ENCODE results near the gene RNF220.
"Not testable (repeated sequence)": the region's sequence is repeated elsewhere in the genome, so short reads cannot be mapped to it uniquely, and the experiment has no call there.

RNF220 gene

DNA sequence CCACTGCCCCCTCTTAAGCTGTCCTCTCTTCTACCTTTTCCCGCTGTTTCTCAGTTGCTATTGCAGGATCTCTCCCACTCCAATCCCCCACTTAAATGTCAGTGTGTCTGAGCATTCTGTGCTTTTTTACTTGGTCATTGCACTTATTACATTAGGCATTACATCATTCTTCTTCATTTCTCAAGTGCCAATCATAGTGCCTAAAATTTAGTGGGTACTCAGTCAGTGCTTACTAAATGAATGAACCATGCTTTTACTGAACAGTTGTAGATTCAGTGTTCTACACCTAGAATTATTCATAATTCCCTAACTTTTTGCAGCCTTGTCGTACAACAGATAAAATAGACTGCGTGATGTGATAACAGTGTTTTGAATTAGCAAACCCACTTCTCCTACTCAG lies 288.8 kb downstream of the RNF220 start:
- Histone ChIP-seq H3K4me3 (ENCODE audit: extremely low read depth, insufficient read depth, low read length, poor library complexity, severe bottlenecking) (no peak overlapping the region), H3K9me3 (ENCODE audit: control insufficient read depth, low read length) (no peaks in the 10 kb centered on the region), H3K4me1 (ENCODE audit: control insufficient read depth, insufficient read depth, low read length, poor library complexity, severe bottlenecking) (no peaks in the 10 kb centered on the region), H3K27ac (ENCODE audit: low read depth, low read length, severe bottlenecking) (no peak overlapping the region), H3K36me3 (ENCODE audit: control insufficient read depth, insufficient read depth, low read length) (no peaks in the 10 kb centered on the region)
- WGBS, 2 experiments (ENCODE audit: insufficient coverage in 2 of 2), result 100% methylated on average over 1 to 3 of the region's 3 CpGs

DNA sequence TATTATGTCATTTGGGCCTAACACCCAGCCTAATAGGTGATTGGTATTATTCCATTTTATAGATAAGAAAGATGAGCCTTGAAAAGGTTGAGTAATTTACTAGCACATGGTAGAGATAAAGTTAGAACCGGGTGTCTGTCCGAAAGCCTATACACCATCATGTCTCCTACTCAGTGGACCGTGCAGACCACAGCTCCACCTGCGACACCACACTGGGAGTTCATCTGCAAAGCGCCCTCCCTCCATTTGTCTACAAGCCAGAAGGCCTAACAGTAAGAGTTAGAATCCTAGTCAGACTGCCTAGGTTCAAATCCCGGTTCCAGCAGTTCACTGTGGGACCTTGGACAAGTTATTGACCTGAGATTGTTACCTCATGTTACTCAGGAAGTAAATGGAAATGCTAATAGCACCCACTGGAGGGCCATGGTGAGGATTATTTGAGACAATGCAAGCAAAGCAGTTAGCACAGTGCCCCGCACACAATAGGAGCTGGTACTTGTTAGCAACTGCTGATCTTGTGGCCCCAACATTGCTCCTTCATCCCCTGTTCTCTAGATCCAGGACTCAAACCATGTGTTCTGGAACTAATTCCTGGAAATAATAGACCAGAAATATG lies 289.9 kb downstream of the RNF220 start:
- Histone ChIP-seq H3K4me1 (ENCODE audit: control insufficient read depth, insufficient read depth, low read length, poor library complexity, severe bottlenecking) (no peaks in the 10 kb centered on the region), H3K36me3 (ENCODE audit: control insufficient read depth, insufficient read depth, low read length) (no peaks in the 10 kb centered on the region), H3K4me3 (ENCODE audit: extremely low read depth, insufficient read depth, low read length, poor library complexity, severe bottlenecking) (no peak overlapping the region), H3K9me3 (ENCODE audit: control insufficient read depth, low read length) (no peaks in the 10 kb centered on the region), H3K27ac (ENCODE audit: low read depth, low read length, severe bottlenecking) (no peak overlapping the region)
- 93 to 99% methylated on average over 2 to 7 of the region's 7 CpGs for WGBS, 2 experiments (ENCODE audit: insufficient coverage in 2 of 2)

DNA sequence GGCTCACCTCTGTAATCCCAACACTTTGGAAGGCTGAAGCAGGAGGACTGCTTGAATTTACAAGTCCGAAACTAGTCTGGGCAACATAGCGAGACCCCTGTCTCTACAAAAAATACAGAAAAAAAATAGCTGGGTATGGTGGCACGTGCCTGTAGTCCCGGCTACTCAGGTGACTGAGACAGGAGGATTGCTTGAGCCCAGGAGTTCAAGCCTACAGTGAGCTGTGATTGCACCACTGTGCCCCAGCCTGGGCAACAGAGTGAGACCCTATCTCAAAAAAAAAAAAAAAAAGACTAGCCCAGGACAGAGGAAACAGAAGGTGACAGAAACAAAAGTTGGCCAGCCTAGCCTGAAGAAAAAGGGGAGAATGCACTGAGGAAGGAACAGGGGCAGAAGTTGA lies 290.6 kb downstream of the RNF220 start:
- Histone ChIP-seq H3K36me3 (ENCODE audit: control insufficient read depth, insufficient read depth, low read length) (no peaks in the 10 kb centered on the region), H3K4me3 (ENCODE audit: extremely low read depth, insufficient read depth, low read length, poor library complexity, severe bottlenecking) (no peak overlapping the region), H3K9me3 (ENCODE audit: control insufficient read depth, low read length) (no peaks in the 10 kb centered on the region), H3K4me1 (ENCODE audit: control insufficient read depth, insufficient read depth, low read length, poor library complexity, severe bottlenecking) (no peaks in the 10 kb centered on the region), H3K27ac (ENCODE audit: low read depth, low read length, severe bottlenecking) (no peak overlapping the region)
- 92 to 93% methylated on average over 2 to 4 of the region's 4 CpGs for WGBS, 2 experiments (ENCODE audit: insufficient coverage in 2 of 2)

DNA sequence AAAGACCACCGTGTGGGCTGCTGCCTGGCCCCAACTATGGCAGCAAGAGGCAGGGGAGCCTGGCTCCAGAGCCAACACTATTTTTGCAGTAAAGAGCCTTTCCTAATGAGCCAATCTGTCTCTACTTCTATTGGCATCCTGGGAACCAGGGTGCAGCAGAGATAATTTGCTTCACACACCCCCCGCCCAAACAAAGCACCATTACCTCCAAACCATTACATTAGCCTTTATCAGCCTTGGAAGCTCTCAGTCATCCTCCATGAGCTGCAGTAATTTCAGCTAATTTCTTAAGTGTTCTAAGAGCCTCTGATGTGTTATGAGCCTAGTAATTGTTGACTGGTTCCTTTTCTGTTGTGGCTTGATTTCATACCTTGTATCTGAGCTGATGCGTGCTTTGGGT lies 291.0 kb downstream of the RNF220 start:
- Histone ChIP-seq H3K36me3 (ENCODE audit: control insufficient read depth, insufficient read depth, low read length) (no peaks in the 10 kb centered on the region), H3K27ac (ENCODE audit: low read depth, low read length, severe bottlenecking) (no peak overlapping the region), H3K4me3 (ENCODE audit: extremely low read depth, insufficient read depth, low read length, poor library complexity, severe bottlenecking) (no peak overlapping the region), H3K4me1 (ENCODE audit: control insufficient read depth, insufficient read depth, low read length, poor library complexity, severe bottlenecking) (no peaks in the 10 kb centered on the region), H3K9me3 (ENCODE audit: control insufficient read depth, low read length) (no peaks in the 10 kb centered on the region)
- 89 to 92% methylated on average over 2 of the region's 3 CpGs for WGBS, 2 experiments (ENCODE audit: insufficient coverage in 2 of 2)

DNA sequence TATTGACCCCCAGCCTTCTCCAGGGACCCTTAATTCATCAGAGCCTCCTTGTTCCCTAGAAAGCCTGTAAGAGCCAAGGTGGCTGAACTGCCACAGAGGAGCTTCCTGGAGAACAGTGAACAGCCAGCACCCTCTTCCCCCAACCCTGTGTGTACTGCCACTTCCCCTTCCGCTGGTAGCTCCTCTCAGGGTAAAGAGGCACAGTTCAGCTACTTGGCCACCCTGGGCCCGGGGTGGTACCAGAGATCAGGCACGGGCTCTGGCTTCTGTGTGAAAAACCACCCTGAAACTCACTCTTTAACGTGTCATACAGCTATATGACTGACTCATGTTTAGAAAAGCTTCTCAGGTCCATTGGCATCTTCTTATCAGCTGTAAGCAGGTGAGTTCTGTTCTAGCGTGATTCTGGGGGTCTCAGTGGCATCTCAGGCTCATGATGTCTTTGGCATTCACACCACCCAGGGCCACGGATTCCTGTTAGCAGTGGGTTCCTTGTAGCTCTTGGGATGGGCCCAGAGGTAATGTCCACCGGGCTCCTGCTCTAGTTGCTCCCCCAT lies 291.8 kb downstream of the RNF220 start:
- H3K36me3 ChIP-seq (ENCODE audit: control insufficient read depth, insufficient read depth, low read length), result no peaks in the 10 kb centered on the region
- WGBS, 2 experiments (ENCODE audit: insufficient coverage in 2 of 2), result 88 to 90% methylated on average over 6 of the region's 7 CpGs
- no peaks in the 10 kb centered on the region for H3K4me1 ChIP-seq (ENCODE audit: control insufficient read depth, insufficient read depth, low read length, poor library complexity, severe bottlenecking)
- no peak overlapping the region for H3K27ac ChIP-seq (ENCODE audit: low read depth, low read length, severe bottlenecking)
- no peak overlapping the region for H3K4me3 ChIP-seq (ENCODE audit: extremely low read depth, insufficient read depth, low read length, poor library complexity, severe bottlenecking)
- no peaks in the 10 kb centered on the region for H3K9me3 ChIP-seq (ENCODE audit: control insufficient read depth, low read length)

DNA sequence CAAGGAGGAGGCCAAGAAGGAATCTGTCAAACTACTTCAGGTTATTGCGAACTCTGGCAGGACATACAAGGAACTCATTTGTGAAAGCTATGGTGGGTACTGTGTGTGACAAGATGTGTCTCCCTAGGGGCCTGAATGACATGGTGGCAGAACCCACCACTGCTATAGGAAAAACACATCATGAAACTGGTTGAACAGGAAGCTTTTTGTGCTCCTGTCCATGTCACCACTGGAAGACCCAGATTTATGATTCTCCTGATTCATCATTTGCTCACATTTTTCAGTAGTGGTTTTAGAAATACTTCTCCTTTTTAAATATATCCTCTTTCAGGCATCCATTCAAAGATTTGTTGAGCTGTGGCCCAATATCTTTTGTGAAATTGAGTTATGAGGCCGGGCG lies 293.1 kb downstream of the RNF220 start:
- H3K36me3 ChIP-seq (ENCODE audit: control insufficient read depth, insufficient read depth, low read length), result no peaks in the 10 kb centered on the region
- WGBS, 2 experiments (ENCODE audit: insufficient coverage in 2 of 2), result 100% methylated on average over 1 to 3 of the region's 3 CpGs
- no peaks in the 10 kb centered on the region for H3K9me3 ChIP-seq (ENCODE audit: control insufficient read depth, low read length)
- no peaks in the 10 kb centered on the region for H3K4me1 ChIP-seq (ENCODE audit: control insufficient read depth, insufficient read depth, low read length, poor library complexity, severe bottlenecking)
- H3K4me3 ChIP-seq (ENCODE audit: extremely low read depth, insufficient read depth, low read length, poor library complexity, severe bottlenecking), result no peak overlapping the region
- H3K27ac ChIP-seq (ENCODE audit: low read depth, low read length, severe bottlenecking), result no peak overlapping the region

DNA sequence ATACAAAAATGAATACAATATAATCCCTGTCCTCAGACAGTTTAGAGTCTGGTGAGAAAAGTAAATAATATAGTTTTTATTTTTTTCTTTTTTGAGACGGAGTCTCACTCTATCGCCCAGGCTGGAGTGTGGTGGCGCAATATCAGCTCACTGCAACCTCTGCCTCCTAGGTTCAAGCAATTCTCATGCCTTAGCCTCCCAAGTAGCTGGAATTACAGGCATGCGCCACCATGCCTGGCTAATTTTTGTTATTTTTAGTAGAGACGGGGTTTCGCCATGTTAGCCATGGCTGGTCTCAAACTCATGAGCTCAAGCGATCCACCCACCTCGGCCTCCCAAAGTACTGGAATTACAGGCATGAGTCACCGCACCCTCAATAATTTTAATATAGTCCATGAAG lies 294.3 kb downstream of the RNF220 start:
- H3K4me1 ChIP-seq (ENCODE audit: control insufficient read depth, insufficient read depth, low read length, poor library complexity, severe bottlenecking); H3K27ac ChIP-seq (ENCODE audit: low read depth, low read length, severe bottlenecking); H3K9me3 ChIP-seq (ENCODE audit: control insufficient read depth, low read length); H3K36me3 ChIP-seq (ENCODE audit: control insufficient read depth, insufficient read depth, low read length); H3K4me3 ChIP-seq (ENCODE audit: extremely low read depth, insufficient read depth, low read length, poor library complexity, severe bottlenecking): not testable (repeated sequence)
- 84 to 91% methylated on average over 5 to 8 of the region's 9 CpGs for WGBS, 2 experiments (ENCODE audit: insufficient coverage in 2 of 2)

DNA sequence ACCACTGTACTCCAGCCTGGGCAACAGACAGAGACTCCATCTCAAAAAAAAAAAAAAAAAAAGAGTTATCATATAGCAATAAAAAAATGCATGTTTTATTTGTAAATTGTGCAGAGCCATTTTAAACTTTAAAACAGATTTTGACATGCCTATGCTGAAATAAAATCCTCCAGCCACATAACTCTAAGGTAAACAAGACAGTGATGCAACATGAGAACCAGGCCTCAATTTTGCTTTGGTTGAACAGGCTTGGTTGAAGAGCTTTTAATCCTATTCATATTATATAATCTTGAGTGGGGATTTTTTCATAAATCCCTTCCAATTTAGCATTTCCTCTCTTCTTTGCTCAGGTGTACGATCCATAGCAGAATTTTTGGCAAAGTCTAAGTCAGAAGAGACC lies 295.5 kb downstream of the RNF220 start:
- Histone ChIP-seq H3K4me3 (ENCODE audit: extremely low read depth, insufficient read depth, low read length, poor library complexity, severe bottlenecking) (no peak overlapping the region), H3K4me1 (ENCODE audit: control insufficient read depth, insufficient read depth, low read length, poor library complexity, severe bottlenecking) (no peaks in the 10 kb centered on the region), H3K9me3 (ENCODE audit: control insufficient read depth, low read length) (no peaks in the 10 kb centered on the region), H3K36me3 (ENCODE audit: control insufficient read depth, insufficient read depth, low read length) (no peaks in the 10 kb centered on the region), H3K27ac (ENCODE audit: low read depth, low read length, severe bottlenecking) (no peak overlapping the region)
- no CpG with 5 or more reads among the region's 1 CpG for WGBS, 2 experiments (ENCODE audit: insufficient coverage in 2 of 2)

DNA sequence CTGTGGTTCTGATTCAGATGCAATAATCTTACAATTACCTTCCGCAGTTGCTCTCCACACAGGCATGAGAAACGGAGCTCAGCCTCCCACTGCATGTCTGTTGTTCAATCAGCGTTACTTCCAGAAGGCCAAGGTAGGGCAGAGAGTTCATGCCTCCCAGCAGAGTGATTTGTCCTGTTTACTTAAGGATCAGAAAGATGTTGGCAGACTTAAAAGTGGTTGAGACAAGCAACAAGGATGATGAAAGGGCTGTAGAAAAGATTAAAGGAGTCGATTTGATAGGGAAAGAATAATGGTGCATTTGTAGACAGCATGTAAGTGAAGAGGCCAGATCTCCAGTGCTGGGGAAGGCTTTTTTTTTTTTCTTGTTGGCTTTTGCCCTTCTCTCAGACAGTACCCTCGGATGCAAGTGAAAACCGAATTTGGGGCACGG lies 296.1 kb downstream of the RNF220 start:
- 73 to 91% methylated on average over 2 to 6 of the region's 7 CpGs for WGBS, 2 experiments (ENCODE audit: insufficient coverage in 2 of 2)
- Histone ChIP-seq H3K4me3 (ENCODE audit: extremely low read depth, insufficient read depth, low read length, poor library complexity, severe bottlenecking) (no peak overlapping the region), H3K27ac (ENCODE audit: low read depth, low read length, severe bottlenecking) (no peak overlapping the region), H3K9me3 (ENCODE audit: control insufficient read depth, low read length) (no peaks in the 10 kb centered on the region), H3K36me3 (ENCODE audit: control insufficient read depth, insufficient read depth, low read length) (no peaks in the 10 kb centered on the region), H3K4me1 (ENCODE audit: control insufficient read depth, insufficient read depth, low read length, poor library complexity, severe bottlenecking) (no peaks in the 10 kb centered on the region)
